Measurements from ENCODE around the gene SLX4IP. TPM values are rescaled to one million over a fixed set of nuclear protein-coding genes. Genes with fewer than 3 reads are reported as not detected.
A peak's percentile ranks its signal among the peaks of the same experiment; 100 is the strongest.

SLX4IP gene
- total and polyA plus RNA-seq, 2 of the 13 experiments (the other 11 are each of a cell fraction or from before 2014, with no cell fraction given) = 3.6 to 7.3 TPM

DNA sequence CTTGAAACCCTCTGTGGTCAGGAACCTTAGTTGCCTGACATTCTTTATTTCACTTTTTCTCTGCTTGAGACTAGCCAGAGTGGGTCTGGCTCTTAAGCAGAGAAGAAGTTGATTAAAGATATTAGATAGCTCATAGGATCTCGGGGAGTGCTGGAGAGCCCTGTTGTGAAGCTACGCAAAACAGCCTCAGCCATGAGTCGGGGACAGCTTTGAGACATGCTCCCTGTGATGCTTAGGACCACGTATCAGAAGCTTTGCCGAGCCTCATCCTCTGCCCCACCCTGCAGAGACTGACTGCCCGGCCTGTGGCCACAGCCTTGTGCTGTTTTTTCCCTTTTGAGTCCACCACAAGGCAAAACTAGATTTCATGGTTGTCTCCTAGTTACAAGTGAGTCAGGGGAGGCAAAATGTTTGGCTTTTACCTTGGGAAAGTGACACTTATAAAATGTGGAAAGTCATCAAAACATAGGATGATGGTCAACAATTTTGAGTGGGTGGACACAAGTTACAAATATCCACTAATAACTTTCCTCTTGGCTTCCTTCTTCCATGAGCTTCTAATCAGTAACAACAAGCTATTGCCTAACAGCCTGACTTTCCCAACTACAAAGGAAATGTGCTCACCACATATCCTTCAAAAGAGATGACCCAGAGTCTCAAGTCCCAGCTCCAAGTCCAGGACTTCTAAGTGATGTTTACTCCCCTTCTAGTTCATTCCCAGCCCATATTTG lies 130.3 kb downstream of the SLX4IP start (continued):
- TF ChIP-seq STAT5B (CRISPR knock-in tag; IDR thresholded peaks at IDR 0.05) = peak; percentile 84; the same call in 1 of the 2 replicates
- no peak; the same call in 1 of the 2 replicates for TF ChIP-seq PHF8 (CRISPR knock-in tag; IDR thresholded peaks at IDR 0.05)
- TF ChIP-seq ZFP36L1 (CRISPR knock-in tag; IDR thresholded peaks at IDR 0.05) = no peak
- peak; percentile 98 for TF ChIP-seq TCF7 (IDR thresholded peaks at IDR 0.05; ENCODE audit: low read depth)
- TF ChIP-seq, protein P1, sequence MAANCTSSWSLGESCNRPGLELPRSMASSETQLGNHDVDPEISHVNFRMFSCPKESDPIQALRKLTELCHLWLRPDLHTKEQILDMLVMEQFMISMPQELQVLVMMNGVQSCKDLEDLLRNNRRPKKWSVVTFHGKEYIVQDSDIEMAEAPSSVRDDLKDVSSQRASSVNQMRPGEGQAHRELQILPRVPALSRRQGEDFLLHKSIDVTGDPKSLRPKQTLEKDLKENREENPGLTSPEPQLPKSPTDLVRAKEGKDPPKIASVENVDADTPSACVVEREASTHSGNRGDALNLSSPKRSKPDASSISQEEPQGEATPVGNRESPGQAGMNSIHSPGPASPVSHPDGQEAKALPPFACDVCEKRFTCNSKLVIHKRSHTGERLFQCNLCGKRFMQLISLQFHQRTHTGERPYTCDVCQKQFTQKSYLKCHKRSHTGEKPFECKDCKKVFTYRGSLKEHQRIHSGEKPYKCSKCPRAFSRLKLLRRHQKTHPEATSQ (CRISPR knock-in tag; IDR thresholded peaks at IDR 0.05; ENCODE audit: borderline replicate concordance) = 0 out of 2 replicates have a peak, but pooled peaks have one; percentile 21
- 0 out of 2 replicates have a peak, but pooled peaks have one; percentile 33 for TF ChIP-seq ARHGAP35 (CRISPR knock-in tag; IDR thresholded peaks at IDR 0.05; ENCODE audit: borderline replicate concordance)
- TF ChIP-seq POLR2AphosphoS2 (IDR thresholded peaks at IDR 0.05; ENCODE audit: low read depth, low read length) = no peak
- TF ChIP-seq, protein P2, sequence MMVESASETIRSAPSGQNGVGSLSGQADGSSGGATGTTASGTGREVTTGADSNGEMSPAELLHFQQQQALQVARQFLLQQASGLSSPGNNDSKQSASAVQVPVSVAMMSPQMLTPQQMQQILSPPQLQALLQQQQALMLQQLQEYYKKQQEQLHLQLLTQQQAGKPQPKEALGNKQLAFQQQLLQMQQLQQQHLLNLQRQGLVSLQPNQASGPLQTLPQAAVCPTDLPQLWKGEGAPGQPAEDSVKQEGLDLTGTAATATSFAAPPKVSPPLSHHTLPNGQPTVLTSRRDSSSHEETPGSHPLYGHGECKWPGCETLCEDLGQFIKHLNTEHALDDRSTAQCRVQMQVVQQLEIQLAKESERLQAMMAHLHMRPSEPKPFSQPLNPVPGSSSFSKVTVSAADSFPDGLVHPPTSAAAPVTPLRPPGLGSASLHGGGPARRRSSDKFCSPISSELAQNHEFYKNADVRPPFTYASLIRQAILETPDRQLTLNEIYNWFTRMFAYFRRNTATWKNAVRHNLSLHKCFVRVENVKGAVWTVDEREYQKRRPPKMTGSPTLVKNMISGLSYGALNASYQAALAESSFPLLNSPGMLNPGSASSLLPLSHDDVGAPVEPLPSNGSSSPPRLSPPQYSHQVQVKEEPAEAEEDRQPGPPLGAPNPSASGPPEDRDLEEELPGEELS (CRISPR knock-in tag; IDR thresholded peaks at IDR 0.05) = peak; percentile 95
- TF ChIP-seq ZNF143 (CRISPR knock-in tag; IDR thresholded peaks at IDR 0.05) = no peak
- TF ChIP-seq KLF16 (CRISPR knock-in tag; IDR thresholded peaks at IDR 0.05) = peak in 1 of 2 experiments; percentile 83; a peak in 2 of 4 replicates
- TF ChIP-seq BCL6 (CRISPR knock-in tag; IDR thresholded peaks at IDR 0.05) = peak; percentile 94
- TF ChIP-seq ZNF274 (CRISPR knock-in tag; IDR thresholded peaks at IDR 0.05) = no peak
- TF ChIP-seq, protein P3, sequence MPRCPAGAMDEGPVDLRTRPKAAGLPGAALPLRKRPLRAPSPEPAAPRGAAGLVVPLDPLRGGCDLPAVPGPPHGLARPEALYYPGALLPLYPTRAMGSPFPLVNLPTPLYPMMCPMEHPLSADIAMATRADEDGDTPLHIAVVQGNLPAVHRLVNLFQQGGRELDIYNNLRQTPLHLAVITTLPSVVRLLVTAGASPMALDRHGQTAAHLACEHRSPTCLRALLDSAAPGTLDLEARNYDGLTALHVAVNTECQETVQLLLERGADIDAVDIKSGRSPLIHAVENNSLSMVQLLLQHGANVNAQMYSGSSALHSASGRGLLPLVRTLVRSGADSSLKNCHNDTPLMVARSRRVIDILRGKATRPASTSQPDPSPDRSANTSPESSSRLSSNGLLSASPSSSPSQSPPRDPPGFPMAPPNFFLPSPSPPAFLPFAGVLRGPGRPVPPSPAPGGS (CRISPR knock-in tag; IDR thresholded peaks at IDR 0.05) = peak; percentile 41; the same call in 1 of the 2 replicates
- TF ChIP-seq, protein P4, sequence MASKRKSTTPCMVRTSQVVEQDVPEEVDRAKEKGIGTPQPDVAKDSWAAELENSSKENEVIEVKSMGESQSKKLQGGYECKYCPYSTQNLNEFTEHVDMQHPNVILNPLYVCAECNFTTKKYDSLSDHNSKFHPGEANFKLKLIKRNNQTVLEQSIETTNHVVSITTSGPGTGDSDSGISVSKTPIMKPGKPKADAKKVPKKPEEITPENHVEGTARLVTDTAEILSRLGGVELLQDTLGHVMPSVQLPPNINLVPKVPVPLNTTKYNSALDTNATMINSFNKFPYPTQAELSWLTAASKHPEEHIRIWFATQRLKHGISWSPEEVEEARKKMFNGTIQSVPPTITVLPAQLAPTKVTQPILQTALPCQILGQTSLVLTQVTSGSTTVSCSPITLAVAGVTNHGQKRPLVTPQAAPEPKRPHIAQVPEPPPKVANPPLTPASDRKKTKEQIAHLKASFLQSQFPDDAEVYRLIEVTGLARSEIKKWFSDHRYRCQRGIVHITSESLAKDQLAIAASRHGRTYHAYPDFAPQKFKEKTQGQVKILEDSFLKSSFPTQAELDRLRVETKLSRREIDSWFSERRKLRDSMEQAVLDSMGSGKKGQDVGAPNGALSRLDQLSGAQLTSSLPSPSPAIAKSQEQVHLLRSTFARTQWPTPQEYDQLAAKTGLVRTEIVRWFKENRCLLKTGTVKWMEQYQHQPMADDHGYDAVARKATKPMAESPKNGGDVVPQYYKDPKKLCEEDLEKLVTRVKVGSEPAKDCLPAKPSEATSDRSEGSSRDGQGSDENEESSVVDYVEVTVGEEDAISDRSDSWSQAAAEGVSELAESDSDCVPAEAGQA (IDR thresholded peaks at IDR 0.05; ENCODE audit: low read depth) = peak; percentile 82
- TF ChIP-seq, protein P4 (CRISPR knock-in tag; IDR thresholded peaks at IDR 0.05; ENCODE audit: borderline replicate concordance) = no peak
- peak; percentile 63; the same call in 1 of the 2 replicates for TF ChIP-seq ZNF350 (CRISPR knock-in tag; IDR thresholded peaks at IDR 0.05; ENCODE audit: borderline replicate concordance, low read depth)
- TF ChIP-seq NFKBIZ (CRISPR knock-in tag; IDR thresholded peaks at IDR 0.05) = peak; percentile 93
- peak; percentile 78; the same call in 1 of the 2 replicates for TF ChIP-seq IRF2 (CRISPR knock-in tag; IDR thresholded peaks at IDR 0.05)
- peak; percentile 54; the same call in 1 of the 2 replicates for TF ChIP-seq SPEN (CRISPR knock-in tag; IDR thresholded peaks at IDR 0.05; ENCODE audit: low read depth)
